HG03159 (cell line): ENCODE results near the gene HTR1E.
"Not testable (repeated sequence)": the region's sequence is repeated elsewhere in the genome, so short reads cannot be mapped to it uniquely, and the experiment has no call there.

Source experiments
- ATAC-seq: cut with Tn5 transposase; IDR thresholded peaks from one replicate; pipeline ENCODE4 v1.9.1; 2021; ENCODE audit warnings: mild to moderate bottlenecking, moderate library complexity; ENCODE audit not compliant: unreplicated experiment

Gene HTR1E

GRCh38 chr6:86969573-86969972, 32.2 kb downstream of the HTR1E start:
- ATAC-seq, result no peak

- ATAC-seq, result no peak
Observed at GRCh38 chr6:86973088-86973487, 35.8 kb downstream of the HTR1E start.

- no peak for ATAC-seq
Observed at GRCh38 chr6:86978251-86978650, 40.9 kb downstream of the HTR1E start.

DNA sequence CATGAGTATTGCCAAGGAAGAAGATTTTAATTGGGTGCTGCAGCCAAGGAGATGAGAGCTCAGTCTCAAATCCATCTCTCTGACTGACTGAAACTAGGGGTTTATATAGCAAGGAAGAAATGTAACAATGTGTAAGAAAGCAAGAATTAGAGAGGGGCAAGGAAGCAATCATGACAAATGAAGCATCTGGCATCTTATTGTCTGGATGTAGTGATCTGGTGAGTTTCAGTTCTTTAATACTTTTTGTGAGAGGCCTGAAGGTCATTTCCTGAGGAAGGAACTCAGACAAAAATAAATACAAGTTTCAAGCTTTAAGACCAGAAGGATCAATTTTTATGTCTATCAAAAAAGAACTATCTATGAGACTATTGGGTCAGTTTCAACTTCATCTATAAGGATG, 64.2 kb downstream of the HTR1E start:
- ATAC-seq, result no peak

DNA sequence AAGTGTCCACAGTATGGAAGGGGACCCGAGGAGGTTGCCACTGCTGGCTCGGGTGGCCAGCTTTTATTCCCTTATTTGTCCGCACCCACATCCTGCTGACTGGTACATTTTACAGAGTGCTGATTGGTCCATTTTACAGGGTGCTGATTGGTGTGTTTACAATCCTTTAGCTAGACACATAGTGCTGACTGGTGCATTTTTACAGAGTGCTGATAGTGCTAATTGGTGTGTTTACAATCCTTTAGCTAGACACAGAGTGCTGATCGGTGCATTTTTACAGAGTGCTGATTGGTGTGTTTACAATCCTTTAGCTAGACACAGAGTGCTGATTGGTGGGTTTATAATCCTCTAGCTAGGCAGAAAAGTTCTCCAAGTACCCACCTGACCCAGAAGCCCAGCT, 65.1 kb downstream of the HTR1E start:
- ATAC-seq, result not testable (repeated sequence)

GRCh38 chr6:87006541-87006940, 69.2 kb downstream of the HTR1E start:
- not testable (repeated sequence) for ATAC-seq

- ATAC-seq, result not testable (repeated sequence)
Observed at GRCh38 chr6:87009581-87009980, 72.3 kb downstream of the HTR1E start.

- ATAC-seq, result no peak
Observed at GRCh38 chr6:87012035-87012434, 74.7 kb downstream of the HTR1E start.

GRCh38 chr6:87012743-87013142, 75.4 kb downstream of the HTR1E start:
- ATAC-seq, result no peak

DNA sequence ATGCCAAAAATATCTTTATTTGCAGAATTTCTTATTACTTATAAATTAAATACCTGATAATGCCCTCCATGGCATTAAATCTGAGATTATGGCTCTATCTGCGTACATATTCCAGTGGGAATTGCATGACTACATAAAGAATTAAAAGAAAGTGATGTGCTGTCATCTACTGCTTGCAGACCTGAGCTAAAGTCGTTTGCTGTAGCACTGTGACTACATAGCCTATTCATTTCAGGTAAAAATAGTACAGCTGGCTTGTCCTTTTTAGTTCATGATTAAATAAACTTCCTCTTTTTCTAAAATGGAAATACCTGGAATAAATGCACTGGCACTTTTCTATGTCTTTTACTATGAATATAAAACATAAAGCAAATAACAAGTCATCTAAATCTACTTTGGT, 79.4 kb downstream of the HTR1E start:
- no peak for ATAC-seq

DNA sequence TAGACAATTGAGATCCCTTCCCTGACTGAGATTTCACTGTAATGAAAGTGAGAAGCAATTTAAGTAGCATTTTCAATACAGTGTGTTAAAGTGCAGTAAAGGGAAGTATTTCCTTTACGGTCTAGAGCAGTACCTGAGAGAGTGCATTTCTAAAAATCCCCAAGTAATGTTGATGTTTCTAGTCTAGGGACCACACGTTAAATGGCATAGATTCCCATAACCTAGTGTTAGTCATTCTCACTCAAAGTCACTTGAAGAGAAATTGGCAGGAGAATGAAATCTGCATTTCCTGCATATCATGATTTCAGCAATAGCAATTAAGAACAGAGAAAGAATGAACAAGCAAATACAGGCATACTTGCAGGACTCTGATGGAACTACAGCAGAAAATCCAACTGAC, 89.7 kb downstream of the HTR1E start:
- ATAC-seq, result no peak

DNA sequence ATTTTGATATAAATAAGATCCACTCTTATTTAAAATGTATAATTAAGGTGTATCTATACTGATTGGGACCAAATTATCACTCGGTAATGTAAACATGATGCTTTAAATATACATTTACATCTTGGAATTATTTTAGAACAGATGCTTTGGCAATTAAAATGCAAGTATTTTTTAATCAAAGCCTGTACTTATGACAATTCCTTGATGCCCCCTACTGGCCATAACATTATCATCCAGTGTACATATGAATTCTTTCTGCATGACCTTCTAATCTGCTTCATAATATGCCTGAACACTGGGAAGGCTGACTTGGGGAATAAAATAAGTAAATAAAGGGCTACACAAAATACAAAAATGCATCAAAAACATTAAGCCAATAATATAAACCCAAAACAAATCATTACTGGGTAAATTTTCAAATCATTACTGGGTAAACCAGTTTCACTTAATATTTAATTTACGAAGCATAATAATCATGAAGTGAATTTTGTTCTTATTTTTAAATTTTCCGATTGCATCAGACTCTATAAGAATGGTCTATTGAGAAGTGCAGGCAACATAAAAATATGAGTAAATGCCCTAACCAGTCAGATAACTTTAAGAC, 92.5 kb downstream of the HTR1E start:
- peak; percentile 56 for ATAC-seq

GRCh38 chr6:87040729-87041128, 103.4 kb downstream of the HTR1E start:
- no peak for ATAC-seq

DNA sequence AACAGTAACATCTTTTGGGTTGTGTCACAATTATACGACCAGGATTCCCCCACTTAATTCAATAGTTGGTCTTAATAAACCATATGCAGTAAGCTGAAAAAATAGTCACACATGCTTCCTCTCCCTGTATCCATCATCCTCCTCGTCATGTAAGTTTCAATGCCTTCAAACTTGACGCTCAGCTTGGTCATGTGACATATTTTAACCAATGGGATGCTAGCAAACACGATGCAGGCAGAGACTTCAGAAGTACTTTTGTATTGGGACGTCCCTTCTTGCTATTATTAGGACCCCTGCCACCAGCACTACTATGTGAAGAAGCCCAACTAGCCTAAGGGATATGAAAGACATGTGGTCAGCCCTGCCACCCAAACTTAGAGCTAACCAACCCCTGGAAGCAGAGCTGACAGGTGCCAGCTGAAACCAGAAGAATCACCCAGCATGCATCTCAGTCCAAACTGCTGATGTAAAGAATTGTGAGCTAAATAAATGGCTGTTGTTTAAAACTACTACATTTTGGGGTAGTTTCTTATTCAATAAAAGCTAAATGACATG, 108.3 kb downstream of the HTR1E start:
- ATAC-seq, result no peak

GRCh38 chr6:87049779-87050178, 112.5 kb downstream of the HTR1E start:
- ATAC-seq, result peak; percentile 66

- no peak for ATAC-seq
Observed at GRCh38 chr6:87053312-87053711, 116.0 kb downstream of the HTR1E start.

DNA sequence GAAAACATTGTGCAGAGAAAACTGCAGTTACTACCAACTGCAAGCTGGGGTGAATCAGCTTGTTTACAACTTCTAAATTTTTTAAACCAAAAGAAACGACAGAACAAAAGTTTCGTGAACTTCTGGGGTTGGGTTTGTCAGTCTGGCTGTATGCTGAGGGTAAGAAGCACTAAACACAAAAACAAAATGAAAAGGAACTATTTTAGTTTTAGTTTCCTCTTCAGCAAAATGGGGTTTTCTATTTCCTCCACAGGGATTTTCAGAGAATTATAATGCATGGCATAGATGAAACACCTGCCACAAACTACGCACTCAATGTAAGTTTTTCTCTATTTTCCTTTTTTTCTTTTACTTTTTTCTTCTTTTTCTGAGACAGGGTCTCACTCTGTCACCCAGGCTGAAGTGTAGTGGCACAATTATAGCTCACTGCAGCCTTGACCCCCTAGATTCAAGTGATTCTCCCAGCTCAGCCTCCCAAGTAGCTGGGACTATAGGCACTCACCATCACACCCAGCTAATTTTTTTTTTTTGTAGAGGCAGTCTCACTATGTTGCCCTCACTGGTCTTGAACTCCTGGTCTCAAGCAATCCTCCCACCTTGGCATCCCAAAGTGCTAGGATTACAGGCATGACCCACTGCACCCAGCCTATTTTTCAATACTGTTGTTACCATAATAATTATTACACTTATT, 117.0 kb downstream of the HTR1E start:
- no peak for ATAC-seq

- no peak for ATAC-seq
Observed at GRCh38 chr6:87059943-87060342, 122.6 kb downstream of the HTR1E start.

- no peak for ATAC-seq
Observed at GRCh38 chr6:87065117-87065516, 127.8 kb downstream of the HTR1E start.
